Bone marrow (tissue), 2 donors: ENCODE results near the gene SH3RF3.

Source experiments
- DNase-seq, 2 donors: peaks; one replicate each; lab custom pipeline; 2025; lab: John Stamatoyannopoulos, UW

The SH3RF3 gene

GRCh38 chr2:109288544-109289368 is 159.8 kb downstream of the SH3RF3 start:
- no peak for DNase-seq

GRCh38 chr2:109289504-109290222 is 160.7 kb downstream of the SH3RF3 start:
- no peak for DNase-seq

- no peak for DNase-seq
Measured at GRCh38 chr2:109290887-109291643, 162.1 kb downstream of the SH3RF3 start.

GRCh38 chr2:109292386-109292785 is 163.4 kb downstream of the SH3RF3 start:
- no peak for DNase-seq

GRCh38 chr2:109293663-109294062 is 164.7 kb downstream of the SH3RF3 start:
- DNase-seq = no peak

GRCh38 chr2:109294523-109294922 is 165.5 kb downstream of the SH3RF3 start:
- DNase-seq = no peak

GRCh38 chr2:109295070-109295780 is 166.2 kb downstream of the SH3RF3 start:
- DNase-seq = no peak

- DNase-seq = no peak
Measured at GRCh38 chr2:109295781-109296117, 166.7 kb downstream of the SH3RF3 start.

- no peak for DNase-seq
Measured at GRCh38 chr2:109297566-109298490, 168.8 kb downstream of the SH3RF3 start.

GRCh38 chr2:109298851-109299250 is 169.8 kb downstream of the SH3RF3 start:
- DNase-seq = no peak

- DNase-seq = no peak
Measured at GRCh38 chr2:109299536-109299935, 170.5 kb downstream of the SH3RF3 start.

GRCh38 chr2:109300582-109300981 is 171.6 kb downstream of the SH3RF3 start:
- DNase-seq = no peak

- no peak for DNase-seq
Measured at GRCh38 chr2:109301746-109302145, 172.7 kb downstream of the SH3RF3 start.

GRCh38 chr2:109302319-109302718 is 173.3 kb downstream of the SH3RF3 start:
- no peak for DNase-seq

- no peak for DNase-seq
Measured at GRCh38 chr2:109304242-109304641, 175.2 kb downstream of the SH3RF3 start.

GRCh38 chr2:109304731-109305470 is 175.9 kb downstream of the SH3RF3 start:
- DNase-seq = no peak

- DNase-seq = no peak
Measured at GRCh38 chr2:109305490-109306167, 176.6 kb downstream of the SH3RF3 start.

GRCh38 chr2:109306190-109306589 is 177.2 kb downstream of the SH3RF3 start:
- no peak for DNase-seq

GRCh38 chr2:109311771-109312170 is 182.8 kb downstream of the SH3RF3 start:
- DNase-seq = no peak

- no peak for DNase-seq
Measured at GRCh38 chr2:109312902-109313301, 183.9 kb downstream of the SH3RF3 start.
